Fibroblast of lung (primary cell): ENCODE data around the gene ABCA7.

Source experiments
- CTCF ChIP-seq, 2 donors: IDR thresholded peaks in 1 of 2; conservative IDR thresholded peaks in 1 of 2; 1 replicate in 1 of 2; 2 replicates in 1 of 2; pipeline ENCODE4 v1.5.1; 2011 to 2012; ENCODE audit warnings: low read length in 2 of 2, control low read depth in 1 of 2, inconsistent platforms in 1 of 2, low read depth in 1 of 2, mild to moderate bottlenecking in 1 of 2
- EZH2 ChIP-seq: IDR thresholded peaks from 2 replicates; pipeline ENCODE4 v1.5.1; 2012; ENCODE audit warnings: low read length, control low read depth, mild to moderate bottlenecking; ENCODE audit errors: missing control alignments

- TF ChIP-seq CTCF (conservative IDR thresholded peaks at IDR 0.05 in 1 of 2, IDR thresholded peaks at IDR 0.05 in 1 of 2; ENCODE audit: low read depth in 1 of 2, low read length in 2 of 2) (no peak), EZH2 (no peak)
Measured at GRCh38 chr19:1098177-1099051, 58.5 kb downstream of the ABCA7 start.
